WERI-Rb-1 (cell line): ENCODE data around the gene TFF3.

ENCODE experiments used
- DNase-seq: peaks from one replicate; pipeline ENCODE4 v3.0.0-alpha.2; 2020
- H3K27ac ChIP-seq: fragments of 250-450 bp; sonication (Bioruptor Pico); 2 replicates; pipeline ENCODE4 v1.5.1; 2020; ENCODE audit warnings: mild to moderate bottlenecking, moderate library complexity
- H3K27me3 ChIP-seq: fragments of 250-450 bp; sonication (Bioruptor Pico); 2 replicates; pipeline ENCODE4 v1.5.1; 2021; ENCODE audit warnings: mild to moderate bottlenecking, low read depth, moderate library complexity; ENCODE audit not compliant: insufficient read depth, severe bottlenecking
- H3K36me3 ChIP-seq: fragments of 250-450 bp; sonication (Bioruptor Pico); 2 replicates; pipeline ENCODE4 v1.5.1; 2020; ENCODE audit warnings: mild to moderate bottlenecking, moderate library complexity
- H3K4me3 ChIP-seq: 2 replicates; pipeline ENCODE4 v1.5.1; 2011; ENCODE audit warnings: low read depth, mild to moderate bottlenecking, control low read depth, low read length
- H3K9me3 ChIP-seq: fragments of 250-450 bp; sonication (Bioruptor Pico); 2 replicates; pipeline ENCODE4 v1.5.1; 2021; ENCODE audit warnings: mild to moderate bottlenecking, moderate library complexity; ENCODE audit not compliant: severe bottlenecking
- CTCF ChIP-seq: IDR thresholded peaks from 2 replicates; pipeline ENCODE4 v1.5.1; 2011; ENCODE audit warnings: low read depth, mild to moderate bottlenecking, control low read depth, inconsistent platforms, low read length

Gene TFF3

GRCh38 chr21:42332557-42333317 lies 17.5 kb upstream of the TFF3 start:
- TF ChIP-seq CTCF = no peak
- no peak overlapping the region for H3K27ac ChIP-seq
- no peak for DNase-seq
- H3K9me3 ChIP-seq = peaks cover 5% of the 10 kb centered on the region
- H3K4me3 ChIP-seq = no peak overlapping the region
- no peaks in the 10 kb centered on the region for H3K36me3 ChIP-seq
- no peaks in the 10 kb centered on the region for H3K27me3 ChIP-seq

GRCh38 chr21:42331660-42332059 lies 16.5 kb upstream of the TFF3 start:
- no peak for TF ChIP-seq CTCF

GRCh38 chr21:42330380-42331371 lies 15.5 kb upstream of the TFF3 start:
- no peak overlapping the region for H3K4me3 ChIP-seq
- H3K27ac ChIP-seq = no peak overlapping the region
- no peak for DNase-seq
- no peaks in the 10 kb centered on the region for H3K27me3 ChIP-seq
- peaks cover 6% of the 10 kb centered on the region for H3K9me3 ChIP-seq
- H3K36me3 ChIP-seq = no peaks in the 10 kb centered on the region
- TF ChIP-seq CTCF = no peak

More at GRCh38 chr21:42331660-42332059, 16.5 kb upstream of the TFF3 start:
- H3K9me3 ChIP-seq = peaks cover 5% of the 10 kb centered on the region
- no peak for DNase-seq
- H3K36me3 ChIP-seq = no peaks in the 10 kb centered on the region
- no peaks in the 10 kb centered on the region for H3K27me3 ChIP-seq
- H3K4me3 ChIP-seq = no peak overlapping the region
- no peak overlapping the region for H3K27ac ChIP-seq

- Histone ChIP-seq H3K9me3 (peaks cover 8% of the 10 kb centered on the region), H3K4me3 (no peak overlapping the region), H3K36me3 (no peaks in the 10 kb centered on the region), H3K27ac (no peak overlapping the region), H3K27me3 (no peaks in the 10 kb centered on the region)
- no peak for TF ChIP-seq CTCF
- no peak for DNase-seq
These were observed 9.7 kb upstream of the TFF3 start for GRCh38 chr21:42324896-42325295.

GRCh38 chr21:42321845-42322244 lies 6.6 kb upstream of the TFF3 start:
- Histone ChIP-seq H3K27me3 (no peaks in the 10 kb centered on the region), H3K9me3 (peaks cover 3% of the 10 kb centered on the region), H3K4me3 (no peak overlapping the region), H3K27ac (no peak overlapping the region), H3K36me3 (no peaks in the 10 kb centered on the region)
- no peak for TF ChIP-seq CTCF
- no peak for DNase-seq
